Measurements from ENCODE around the gene CD22. TPM values are rescaled to one million over a fixed set of nuclear protein-coding genes. Genes with fewer than 3 reads are reported as not detected.

The CD22 gene
- total and polyA plus RNA-seq, 2 of the 4 experiments (the other 2 are of a cell fraction), result 0.18 to 0.22 TPM

- no peak overlapping the region for H2BK5ac ChIP-seq (ENCODE audit: low read depth, low read length, poor library complexity, severe bottlenecking)
- H4K5ac ChIP-seq (ENCODE audit: low read depth, low read length), result no peak overlapping the region
- H3K56ac ChIP-seq (ENCODE audit: extremely low read depth, insufficient read depth, low read length), result no peak overlapping the region
- no peak for DNase-seq
- H3K4me3 ChIP-seq (ENCODE audit: insufficient read depth, low read depth, low read length), result no peak overlapping the region
- intact Hi-C loops (cut with micrococcal nuclease) (no loop called here), dilution Hi-C loops (cut with HindIII; ENCODE audit: low sequenced_read_pairs, unreplicated experiment) (no loop called here), in situ Hi-C loops (cut with MboI; ENCODE audit: low sequenced_read_pairs) (no loop called here)
- no CpG with 5 or more reads among the region's 10 CpGs for WGBS, 2 experiments (ENCODE audit: extremely low coverage in 2 of 2, insufficient read length in 1 of 2)
- no peak overlapping the region for H3K18ac ChIP-seq (ENCODE audit: low read depth, low read length)
- peaks cover 23% of the 10 kb centered on the region for H3K27me3 ChIP-seq (ENCODE audit: control insufficient read depth, insufficient read depth, low read length)
- ChIA-PET CTCF (no interaction called here), POLR2A (ENCODE audit: unreplicated experiment) (interaction anchor here (0.6 kb wide), 1 partner anchor 207 kb away, joined by 3 read pairs; no protein-coding TSS in a partner anchor)
- no peaks in the 10 kb centered on the region for H3K36me3 ChIP-seq (ENCODE audit: control insufficient read depth, insufficient read depth, low read length)
- BruUV-seq (replicated peaks), result no TSS peak
- H3K79me1 ChIP-seq (ENCODE audit: low read depth in 1 of 2, low read length in 2 of 2), result no peaks in the 10 kb centered on the region
- H3K23ac ChIP-seq (ENCODE audit: low read depth, low read length), result no peak overlapping the region
- no peak for ATAC-seq (ENCODE audit: low read depth)
- no peak overlapping the region for H3K27ac ChIP-seq (ENCODE audit: insufficient read depth, low read length)
- no peak overlapping the region for H4K8ac ChIP-seq (ENCODE audit: low read depth in 2 of 2, low read length in 2 of 2)
- H3K9ac ChIP-seq (ENCODE audit: low read depth, low read length), result no peak overlapping the region
- no peak overlapping the region for H2BK120ac ChIP-seq (ENCODE audit: low read depth, low read length)
- no peaks in the 10 kb centered on the region for H4K20me1 ChIP-seq (ENCODE audit: insufficient read depth, low read length)
- no peaks in the 10 kb centered on the region for H3K9me3 ChIP-seq (ENCODE audit: control insufficient read depth, insufficient read depth, low read length)
- H2AFZ ChIP-seq (replicated peaks; ENCODE audit: low read length, poor library complexity), result no peak overlapping the region
- H2AK9ac ChIP-seq (replicated peaks; ENCODE audit: low read depth, low read length, poor library complexity), result no peak overlapping the region
- H3K4ac ChIP-seq (ENCODE audit: low read depth, low read length), result no peak overlapping the region
- TF ChIP-seq RCOR1 (IDR thresholded peaks at IDR 0.05; ENCODE audit: insufficient replicate concordance, low read length) (no peak), CHD1 (IDR thresholded peaks at IDR 0.05; ENCODE audit: low read depth, low read length) (no peak), POLR2A (IDR thresholded peaks at IDR 0.05; ENCODE audit: low read depth, low read length) (no peak), SMC3 (IDR thresholded peaks at IDR 0.05; ENCODE audit: low read depth, low read length) (no peak), CEBPB (IDR thresholded peaks at IDR 0.05; ENCODE audit: low read depth, low read length) (no peak), NFE2L2 (IDR thresholded peaks at IDR 0.05; ENCODE audit: low read depth, low read length) (no peak), CTCF (conservative IDR thresholded peaks at IDR 0.05; ENCODE audit: low read depth, low read length) (no peak), FOS (IDR thresholded peaks at IDR 0.05; ENCODE audit: low read depth, low read length) (no peak), RFX5 (IDR thresholded peaks at IDR 0.05; ENCODE audit: low read depth, low read length) (no peak), RAD21 (IDR thresholded peaks at IDR 0.05; ENCODE audit: low read length) (no peak), USF2 (IDR thresholded peaks at IDR 0.05; ENCODE audit: low read depth, low read length) (no peak), MXI1 (IDR thresholded peaks at IDR 0.05; ENCODE audit: borderline replicate concordance, low read depth, low read length) (no peak), MAFK (IDR thresholded peaks at IDR 0.05; ENCODE audit: low read depth, low read length) (no peak), BHLHE40 (IDR thresholded peaks at IDR 0.05; ENCODE audit: low read depth, low read length) (no peak), MAZ (IDR thresholded peaks at IDR 0.05; ENCODE audit: borderline replicate concordance, low read depth, low read length) (no peak), ELK1 (IDR thresholded peaks at IDR 0.05; ENCODE audit: borderline replicate concordance, low read depth, low read length) (no peak)
- H3K9me1 ChIP-seq (ENCODE audit: insufficient read depth, low read length), result no peaks in the 10 kb centered on the region
- no peak overlapping the region for H3K4me2 ChIP-seq (ENCODE audit: low read depth, low read length)
- H2BK20ac ChIP-seq (ENCODE audit: low read depth, low read length), result no peak overlapping the region
- no peak overlapping the region for H2AK5ac ChIP-seq (ENCODE audit: low read depth, low read length)
- no peak overlapping the region for H2BK15ac ChIP-seq (ENCODE audit: low read depth, low read length)
- H3K4me1 ChIP-seq (ENCODE audit: control insufficient read depth, insufficient read depth, low read length), result no peaks in the 10 kb centered on the region
- H3K14ac ChIP-seq (replicated peaks; ENCODE audit: low read depth, low read length), result no peak overlapping the region
- no peak overlapping the region for H4K91ac ChIP-seq (ENCODE audit: insufficient read depth, low read depth, low read length)
Observed at GRCh38 chr19:35287713-35288112, 41.3 kb upstream of the CD22 start.

All from IMR-90 (cell line).